HG02678 (cell line): ENCODE results near the gene DEAF1.
"Not testable (repeated sequence)": the region's sequence is repeated elsewhere in the genome, so short reads cannot be mapped to it uniquely, and the experiment has no call there.

ENCODE experiments used
- ATAC-seq: cut with Tn5 transposase; IDR thresholded peaks from one replicate; pipeline ENCODE4 v1.9.1; 2021; ENCODE audit warnings: mild to moderate bottlenecking, moderate library complexity; ENCODE audit not compliant: unreplicated experiment

Gene DEAF1

GRCh38 chr11:647672-648158, 47.3 kb downstream of the DEAF1 start:
- not testable (repeated sequence) for ATAC-seq

GRCh38 chr11:646214-646613, 48.8 kb downstream of the DEAF1 start:
- no peak for ATAC-seq

GRCh38 chr11:645536-645935, 49.5 kb downstream of the DEAF1 start:
- no peak for ATAC-seq

- ATAC-seq, result no peak
These were observed 50.9 kb downstream of the DEAF1 start for GRCh38 chr11:643849-644738.

GRCh38 chr11:643366-643765, 51.7 kb downstream of the DEAF1 start:
- ATAC-seq, result no peak

GRCh38 chr11:641806-642370, 53.1 kb downstream of the DEAF1 start:
- no peak for ATAC-seq

GRCh38 chr11:640021-640706, 54.9 kb downstream of the DEAF1 start:
- ATAC-seq, result no peak

- ATAC-seq, result no peak
These were observed 55.6 kb downstream of the DEAF1 start for GRCh38 chr11:639332-639955.

- no peak for ATAC-seq
These were observed 56.2 kb downstream of the DEAF1 start for GRCh38 chr11:638631-639331.

GRCh38 chr11:637593-638521, 57.2 kb downstream of the DEAF1 start:
- ATAC-seq, result no peak

GRCh38 chr11:637333-637592, 57.8 kb downstream of the DEAF1 start:
- ATAC-seq, result no peak

- ATAC-seq, result no peak
These were observed 58.3 kb downstream of the DEAF1 start, which contains the start of gene DRD4 for GRCh38 chr11:636511-637332. TSS of gene DRD4 (plus strand) at chr11:637269. CDS start at chr11:637305, 36 bp downstream.

GRCh38 chr11:635945-636510, 59.0 kb downstream of the DEAF1 start:
- ATAC-seq, result no peak

- ATAC-seq, result no peak
These were observed 64.2 kb downstream of the DEAF1 start for GRCh38 chr11:630871-631270.

- no peak for ATAC-seq
These were observed 65.8 kb downstream of the DEAF1 start for GRCh38 chr11:629237-629583.

- no peak for ATAC-seq
These were observed 67.0 kb downstream of the DEAF1 start for GRCh38 chr11:628056-628455.

- ATAC-seq, result no peak
These were observed 67.8 kb downstream of the DEAF1 start for GRCh38 chr11:627308-627576.

- no peak for ATAC-seq
These were observed 68.3 kb downstream of the DEAF1 start, which contains the start of gene SCT for GRCh38 chr11:626475-627307. TSS of gene SCT (minus strand) at chr11:627181. CDS start at chr11:627143, 38 bp downstream.
